ENCODE data around the gene TXLNA.

Gene TXLNA

GRCh38 chr1:32182060-32182459, 2.6 kb downstream of the TXLNA start:
- FAIRE-seq: no peak
- no peak for DNase-seq (ENCODE audit: low spot score)

GRCh38 chr1:32184650-32185049, 5.2 kb downstream of the TXLNA start:
- no peak for DNase-seq (ENCODE audit: low spot score)
- FAIRE-seq: no peak

- no peak for FAIRE-seq
These were observed 6.6 kb downstream of the TXLNA start for GRCh38 chr1:32186077-32186476.

GRCh38 chr1:32186491-32186890, 7.0 kb downstream of the TXLNA start:
- FAIRE-seq (no peak), DNase-seq (ENCODE audit: low spot score) (no peak)

More at GRCh38 chr1:32186077-32186476, 6.6 kb downstream of the TXLNA start:
- no peak for DNase-seq (ENCODE audit: low spot score)

- no peak for FAIRE-seq
- DNase-seq (ENCODE audit: low spot score): no peak
These were observed 8.4 kb downstream of the TXLNA start for GRCh38 chr1:32187850-32188249.

- no peak for FAIRE-seq
- no peak for DNase-seq (ENCODE audit: low spot score)
These were observed 12.9 kb downstream of the TXLNA start for GRCh38 chr1:32192220-32192948.

- DNase-seq (ENCODE audit: low spot score): no peak
- no peak for FAIRE-seq
These were observed 15.5 kb downstream of the TXLNA start for GRCh38 chr1:32194984-32195383.

- no peak for FAIRE-seq
- DNase-seq (ENCODE audit: low spot score): no peak
These were observed 16.1 kb downstream of the TXLNA start for GRCh38 chr1:32195531-32195930.

GRCh38 chr1:32195972-32196823, 16.7 kb downstream of the TXLNA start:
- FAIRE-seq (no peak), DNase-seq (ENCODE audit: low spot score) (no peak)

GRCh38 chr1:32197074-32197473, 17.6 kb downstream of the TXLNA start:
- FAIRE-seq: no peak
- no peak for DNase-seq (ENCODE audit: low spot score)

GRCh38 chr1:32197837-32198236, 18.4 kb downstream of the TXLNA start:
- DNase-seq (ENCODE audit: low spot score) (no peak), FAIRE-seq (no peak)

GRCh38 chr1:32198237-32199042, 19.0 kb downstream of the TXLNA start:
- FAIRE-seq: no peak
- no peak for DNase-seq (ENCODE audit: low spot score)

- FAIRE-seq (no peak), DNase-seq (ENCODE audit: low spot score) (no peak)
These were observed 19.7 kb downstream of the TXLNA start for GRCh38 chr1:32199043-32199716.

GRCh38 chr1:32199717-32200072, 20.2 kb downstream of the TXLNA start:
- no peak for FAIRE-seq
- DNase-seq (ENCODE audit: low spot score): no peak

- DNase-seq (ENCODE audit: low spot score) (peak; percentile 54), FAIRE-seq (no peak)
These were observed 20.9 kb downstream of the TXLNA start, which contains the start of gene CCDC28B for GRCh38 chr1:32200226-32201010. Gene CCDC28B (plus strand): TSS chr1:32200595. CDS start chr1:32201936, 1,341 bp downstream.

GRCh38 chr1:32201011-32201855, 21.8 kb downstream of the TXLNA start:
- no peak for FAIRE-seq
- DNase-seq (ENCODE audit: low spot score): no peak

GRCh38 chr1:32204943-32205361, 25.5 kb downstream of the TXLNA start:
- no peak for DNase-seq (ENCODE audit: low spot score)
- FAIRE-seq: no peak

- peak; percentile 92 for FAIRE-seq
- peak; percentile 96 for DNase-seq (ENCODE audit: low spot score)
These were observed 26.2 kb downstream of the TXLNA start, which contains the start of gene IQCC for GRCh38 chr1:32205401-32206370. Gene IQCC (plus strand): TSS chr1:32205671. CDS start chr1:32205682, 11 bp downstream.

Measured in urothelium cell line (cell line).